Posterior cingulate gyrus (tissue), 11 donors: ENCODE data around the gene COL4A6.
A peak's percentile ranks its signal among the peaks of the same experiment; 100 is the strongest.

Source experiments
- DNase-seq, 10 donors: peaks; one replicate each; pipeline versions ENCODE4 v3.0.0 to v3.0.0-alpha.2; 2020 to 2021; ENCODE audit warnings: mixed read lengths in 3 of 10
- intact Hi-C: fragments of 100-400 bp; cut with DNase I; formaldehyde crosslinking; loops from one replicate; pipeline ENCODE4 v1.15.1; 2023

The COL4A6 gene

DNA sequence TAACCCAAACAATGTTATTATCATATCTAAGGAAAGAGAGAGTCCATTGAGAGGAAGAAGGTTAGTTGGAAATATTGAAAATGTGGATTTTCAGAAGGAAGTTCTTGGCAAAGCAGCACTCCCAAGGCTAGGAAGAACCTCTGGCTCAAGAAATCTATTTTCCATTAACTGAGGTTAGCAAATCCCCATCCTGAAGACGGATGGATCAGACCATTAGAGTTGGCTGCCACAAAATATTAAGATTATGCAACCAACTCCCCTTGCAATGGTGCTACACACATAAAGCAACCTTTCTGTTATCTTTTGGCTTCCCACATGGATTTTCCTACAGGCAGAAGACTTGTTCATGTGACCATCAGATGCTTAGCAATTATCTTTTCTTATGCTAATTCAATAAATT, 96.3 kb downstream of the COL4A6 start:
- DNase-seq: no peak
- intact Hi-C loops: no loop called here

GRCh38 chrX:108332281-108332680, 105.9 kb downstream of the COL4A6 start:
- DNase-seq: no peak
- intact Hi-C loops: no loop called here

- intact Hi-C loops: no loop called here
Observed at GRCh38 chrX:108331126-108331909, 106.9 kb downstream of the COL4A6 start.

DNA sequence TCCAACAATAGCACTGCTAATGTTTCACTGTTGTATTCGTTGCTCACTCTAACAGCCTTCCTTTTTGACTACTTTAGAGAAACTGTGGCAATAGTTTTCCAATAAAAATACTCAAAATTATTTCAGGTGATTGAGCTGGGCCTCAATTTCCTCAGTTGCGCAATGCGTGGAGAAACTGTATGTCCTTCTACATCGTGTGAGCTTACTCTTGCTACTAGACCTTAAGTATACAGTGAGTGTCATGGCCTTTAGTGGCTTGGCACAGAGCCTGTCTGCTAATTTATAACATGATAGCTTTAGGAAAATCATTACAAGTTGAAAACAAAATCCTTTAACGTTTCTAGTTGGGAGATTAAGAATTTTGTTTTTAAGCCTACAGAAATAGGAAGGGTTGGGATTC, 114.5 kb downstream of the COL4A6 start:
- DNase-seq: no peak

More at GRCh38 chrX:108331126-108331909, 106.9 kb downstream of the COL4A6 start:
- DNase-seq: no peak

GRCh38 chrX:108322234-108322633, 116.0 kb downstream of the COL4A6 start:
- intact Hi-C loops: no loop called here
- no peak for DNase-seq

More for the DNA sequence above, 114.5 kb downstream of the COL4A6 start:
- intact Hi-C loops: no loop called here

DNA sequence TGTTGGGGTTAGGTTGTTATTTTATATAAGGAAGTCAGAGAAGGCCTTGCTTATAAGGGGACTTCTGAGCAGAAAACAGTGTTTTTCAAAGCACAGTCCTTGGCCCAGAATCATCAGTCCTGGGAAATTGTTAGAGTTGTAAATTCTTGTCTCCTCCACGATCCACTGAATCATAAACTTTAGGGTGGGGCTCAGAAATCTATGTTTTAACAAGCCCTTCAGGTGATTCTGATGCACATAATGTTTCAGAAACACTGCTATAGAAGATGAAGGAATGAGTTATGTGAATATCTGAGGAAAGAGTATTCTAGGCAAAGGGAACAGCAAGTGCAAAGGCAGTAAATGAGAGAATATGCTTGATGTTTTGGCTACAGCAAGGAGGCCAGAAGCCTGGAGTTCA, 121.8 kb downstream of the COL4A6 start:
- intact Hi-C loops: no loop called here
- no peak for DNase-seq

GRCh38 chrX:108313669-108314068, 124.6 kb downstream of the COL4A6 start:
- DNase-seq: no peak
- intact Hi-C loops: no loop called here

DNA sequence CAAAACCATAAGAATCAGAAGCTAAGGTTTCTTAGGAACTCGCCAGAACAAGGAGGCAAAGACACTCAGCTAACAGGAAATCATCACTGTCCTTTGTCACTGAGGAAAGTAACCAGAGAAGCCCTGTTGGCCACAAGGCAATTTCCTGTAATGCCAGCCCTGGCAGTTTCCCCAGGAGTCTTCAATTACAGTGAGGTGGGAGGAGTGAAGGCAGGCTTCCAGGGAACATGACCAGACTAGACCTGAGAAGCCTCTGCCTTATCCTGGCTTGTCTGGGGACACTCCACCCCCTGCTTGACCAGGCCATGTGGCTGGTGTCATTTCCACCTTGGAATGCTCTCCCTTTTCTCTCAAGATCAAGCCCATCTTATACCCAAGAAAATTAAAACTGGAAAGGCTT, 125.3 kb downstream of the COL4A6 start:
- intact Hi-C loops: no loop called here
- DNase-seq: peak in 1 of 10 donors; percentile 62

DNA sequence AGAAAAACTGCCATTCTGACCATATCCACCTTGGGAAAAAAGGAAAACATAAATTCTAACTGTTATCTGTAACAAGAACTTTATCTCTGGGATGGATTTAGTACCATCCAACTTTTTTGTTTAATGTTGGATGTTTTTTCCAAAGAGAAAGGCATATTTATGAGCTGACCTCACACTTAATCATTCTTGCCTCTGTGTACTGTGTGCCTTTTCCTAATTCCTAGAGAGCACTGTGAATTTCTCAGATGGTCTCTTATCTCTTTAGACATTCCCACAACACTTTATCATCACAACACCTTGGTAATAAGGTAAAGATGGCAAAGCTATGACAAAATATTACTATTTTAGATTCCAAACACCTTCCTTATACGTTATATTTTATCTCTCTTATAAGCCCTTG, 126.2 kb downstream of the COL4A6 start:
- intact Hi-C loops: no loop called here
- no peak for DNase-seq

- DNase-seq: no peak
- intact Hi-C loops: no loop called here
Observed at GRCh38 chrX:108310506-108310905, 127.7 kb downstream of the COL4A6 start.

DNA sequence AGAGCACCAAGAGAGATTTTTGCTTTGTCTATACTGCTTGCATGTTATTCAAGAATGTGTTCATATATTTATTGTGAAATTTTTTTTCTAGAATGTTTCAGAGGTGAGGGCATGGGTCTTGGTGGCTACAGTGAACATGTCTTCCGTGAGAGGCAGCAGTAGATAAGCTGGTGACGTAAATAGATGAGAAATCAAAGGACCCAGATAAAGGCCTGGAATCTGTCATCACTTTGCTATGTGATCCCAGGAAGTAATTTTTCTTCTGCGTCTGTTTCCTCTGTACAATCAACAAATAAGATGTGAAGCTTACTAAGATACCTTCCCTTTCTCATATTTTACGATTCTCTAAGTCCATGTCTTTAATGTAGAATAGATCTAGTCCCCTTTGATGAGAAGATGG, 129.1 kb downstream of the COL4A6 start:
- DNase-seq: no peak
- intact Hi-C loops: no loop called here

DNA sequence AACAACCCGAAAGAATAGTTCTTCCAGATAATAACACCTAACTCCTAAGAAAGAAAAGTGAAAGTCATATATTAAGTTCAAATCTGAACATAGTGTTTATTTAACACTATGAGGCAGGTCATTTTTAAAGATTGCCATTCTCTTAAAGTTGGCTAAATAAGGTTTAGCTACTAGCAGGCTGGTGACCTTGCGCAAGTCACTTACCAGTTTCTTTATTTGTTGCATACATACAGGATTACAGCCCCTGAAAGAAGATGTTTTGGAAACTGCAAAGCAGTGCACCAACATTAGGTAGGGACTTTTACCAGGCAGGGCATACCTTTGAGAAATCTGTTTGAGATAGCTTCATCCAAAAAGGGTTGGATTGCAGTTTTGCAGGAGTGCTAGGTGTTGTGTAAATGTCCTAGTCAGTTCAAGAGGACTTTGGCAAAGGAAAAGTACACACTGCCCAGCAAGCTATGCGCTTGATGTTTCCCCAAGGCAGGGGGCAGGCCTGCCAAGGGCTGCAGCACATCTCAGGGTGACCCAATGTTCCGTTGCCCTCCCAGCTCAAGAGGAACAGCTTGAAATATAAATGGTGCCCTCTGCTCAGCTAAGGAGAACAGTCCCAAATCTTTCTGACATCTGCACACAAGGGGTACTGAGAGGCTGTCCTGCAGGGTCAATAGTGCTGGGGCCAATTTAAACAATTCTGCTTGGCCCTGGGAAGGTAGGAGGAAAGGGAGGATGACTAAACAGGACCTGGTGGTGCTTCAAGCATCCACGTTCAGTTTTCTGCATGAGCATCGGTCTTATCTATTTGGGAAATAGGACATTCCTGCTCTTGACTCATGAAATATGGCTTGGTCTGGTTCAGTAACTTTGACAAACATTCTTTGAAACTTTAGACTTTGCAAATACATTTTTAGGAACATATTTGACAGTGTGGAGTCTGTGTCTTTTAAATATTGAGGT, 130.8 kb downstream of the COL4A6 start:
- DNase-seq: no peak
- intact Hi-C loops: no loop called here

GRCh38 chrX:108306086-108306485, 132.1 kb downstream of the COL4A6 start:
- no peak for DNase-seq
- intact Hi-C loops: no loop called here

- no peak for DNase-seq
- intact Hi-C loops: no loop called here
Observed at GRCh38 chrX:108304757-108305156, 133.5 kb downstream of the COL4A6 start.

GRCh38 chrX:108304210-108304609, 134.0 kb downstream of the COL4A6 start:
- intact Hi-C loops: no loop called here
- DNase-seq: no peak

DNA sequence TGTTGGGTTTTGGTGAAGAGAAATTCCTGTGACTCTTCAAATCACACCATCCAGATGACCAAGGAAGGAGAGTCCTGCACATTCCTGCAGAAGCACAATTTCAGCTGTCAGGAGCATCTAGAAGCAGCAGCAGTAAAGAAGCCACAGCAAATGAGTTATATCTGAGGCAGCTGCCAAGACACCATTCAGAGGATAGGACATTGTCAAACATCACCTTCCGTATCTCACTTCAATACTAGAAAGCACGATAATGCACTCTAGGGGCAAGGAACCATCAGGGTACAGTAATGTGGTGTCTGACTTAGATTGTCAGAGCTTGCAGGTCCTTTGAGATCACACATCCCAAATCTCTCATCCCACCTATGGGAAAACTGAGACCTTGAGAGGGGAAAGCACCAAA, 134.5 kb downstream of the COL4A6 start:
- no peak for DNase-seq
- intact Hi-C loops: no loop called here

GRCh38 chrX:108299704-108300103, 138.5 kb downstream of the COL4A6 start:
- intact Hi-C loops: no loop called here
- DNase-seq: no peak

DNA sequence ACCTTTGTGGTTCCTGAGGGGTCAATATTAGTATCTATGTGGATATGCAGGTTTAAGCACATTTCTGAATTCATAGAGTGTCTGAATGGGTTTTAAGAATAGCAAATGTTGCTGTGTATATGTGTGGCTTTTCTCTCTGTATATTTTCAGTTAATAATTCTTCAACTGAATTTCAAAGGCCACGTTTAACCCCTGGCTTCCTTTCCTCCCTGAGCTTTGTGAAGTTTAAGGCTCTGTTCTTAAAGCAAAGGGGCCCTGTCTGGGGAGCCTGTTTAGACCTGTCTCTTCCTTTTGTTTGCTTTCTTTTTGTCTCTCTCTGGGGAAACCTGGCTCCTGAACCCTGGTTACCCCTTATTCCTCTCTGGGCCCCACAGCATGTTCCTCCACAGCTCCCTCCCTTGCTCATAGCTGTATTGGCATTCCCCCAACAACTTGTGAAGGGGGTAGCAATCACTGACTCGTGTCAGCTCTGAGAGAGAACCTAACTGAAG, 139.1 kb downstream of the COL4A6 start:
- DNase-seq: no peak
- intact Hi-C loops: no loop called here

- DNase-seq: peak in 4 of 10 donors; percentile 5 to 75 (median 64)
- intact Hi-C loops: no loop called here
Observed at GRCh38 chrX:108298165-108298602, 140.0 kb downstream of the COL4A6 start.

DNA sequence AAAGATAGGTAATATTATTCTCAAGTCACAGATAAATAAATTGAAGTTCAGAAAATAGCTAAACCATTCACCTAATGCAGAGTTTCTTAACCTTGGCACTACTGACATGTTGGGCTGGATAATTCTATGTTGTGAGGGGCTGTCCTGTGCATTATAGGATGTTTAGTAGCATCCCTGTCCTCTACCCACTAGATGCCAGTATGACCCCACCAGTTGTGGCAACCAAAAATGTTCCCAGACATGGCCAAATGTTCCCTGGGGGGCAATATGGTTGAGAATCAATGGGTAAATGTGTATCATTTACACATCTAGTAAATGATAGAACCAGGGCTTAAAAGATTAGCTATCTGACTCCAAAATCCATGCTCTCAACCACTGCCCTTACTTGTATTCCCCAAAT, 140.9 kb downstream of the COL4A6 start:
- no peak for DNase-seq
- intact Hi-C loops: no loop called here

- no peak for DNase-seq
Observed at GRCh38 chrX:108292053-108292452, 146.2 kb downstream of the COL4A6 start.

More at GRCh38 chrX:108292053-108292452, 146.2 kb downstream of the COL4A6 start:
- intact Hi-C loops: no loop called here
